Measurements from ENCODE around the gene P2RY11.
A peak's percentile ranks its signal among the peaks of the same experiment; 100 is the strongest.

P2RY11 gene

DNA sequence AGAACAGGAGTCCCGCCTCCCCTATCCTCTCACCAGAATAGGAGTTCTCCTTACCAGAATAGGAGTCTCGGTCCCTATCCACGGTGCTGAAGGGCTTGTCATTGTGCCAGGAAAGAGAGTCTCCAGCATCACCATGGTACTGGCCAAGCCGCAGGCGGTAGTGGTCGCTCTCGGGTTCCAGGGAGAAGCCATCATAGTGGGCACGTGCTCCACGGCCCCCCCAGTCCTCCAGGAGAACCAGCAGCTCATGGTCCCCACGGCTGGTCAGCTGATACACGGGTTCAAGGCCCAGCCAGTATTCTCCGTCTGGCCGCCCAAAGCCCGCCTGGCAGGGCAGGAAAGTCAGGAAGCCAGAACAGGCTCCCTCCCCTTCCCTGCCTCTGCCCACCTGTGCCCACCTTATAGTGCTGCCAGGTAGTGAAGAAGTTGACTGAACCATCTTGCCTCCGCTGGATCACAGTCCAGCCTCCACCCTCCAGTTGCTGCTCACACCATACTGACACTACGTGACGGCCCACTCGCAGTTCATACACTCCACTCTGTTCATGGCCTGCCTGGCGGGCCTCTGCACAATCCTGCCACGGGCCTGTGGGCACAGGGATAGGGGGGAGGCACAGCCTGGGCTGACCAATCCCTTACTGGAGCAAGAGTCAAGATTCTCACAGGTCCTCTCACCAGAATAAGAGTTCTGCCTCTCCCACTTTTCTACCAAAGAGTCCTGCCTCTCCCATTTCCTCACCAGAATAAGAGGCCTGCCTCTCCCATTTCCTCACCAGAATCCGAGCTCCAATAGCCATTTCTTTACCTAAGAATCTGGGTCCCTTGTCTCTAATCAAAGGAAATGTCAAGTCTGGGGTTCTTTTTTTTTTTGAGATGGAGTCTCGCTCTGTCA is 18.0 kb upstream of the P2RY11 start:
- no peak for DNase-seq (ENCODE audit: low spot score)

DNA sequence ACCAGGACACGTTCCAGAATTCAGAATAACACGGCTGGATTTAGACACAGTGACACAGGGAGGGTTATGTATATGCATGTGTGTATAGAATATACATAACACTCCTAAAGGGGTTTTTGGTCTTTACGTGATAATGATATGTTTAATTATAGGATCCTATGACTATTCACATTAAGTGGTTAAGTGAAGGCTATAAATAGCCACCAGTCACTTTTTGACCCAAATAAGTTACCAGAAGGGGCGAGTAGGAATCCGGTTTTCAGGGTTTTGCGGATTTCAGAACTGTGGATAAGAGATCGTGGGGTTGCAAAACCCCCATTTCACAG is 15.9 kb upstream of the P2RY11 start:
- DNase-seq (ENCODE audit: low spot score), result no peak

GRCh38 chr19:10095948-10096614 is 15.4 kb upstream of the P2RY11 start:
- peak; percentile 89 for DNase-seq (ENCODE audit: low spot score)

DNA sequence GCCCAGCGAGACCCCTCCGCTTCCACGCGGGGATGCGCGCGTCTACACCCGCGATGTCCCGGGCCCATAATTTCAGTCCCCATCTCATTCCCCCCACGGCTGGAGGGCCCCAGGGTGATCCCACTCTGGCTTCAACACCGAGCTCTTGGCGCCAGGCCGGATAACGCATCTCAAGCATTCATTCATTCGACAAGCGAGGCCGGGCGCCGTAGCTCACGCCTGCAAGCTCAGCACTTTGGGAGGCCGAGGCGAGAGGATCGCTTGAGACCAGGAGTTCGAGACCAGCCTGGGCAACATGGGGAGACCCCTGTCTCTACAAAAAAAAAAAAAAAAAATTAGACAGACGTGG is 14.9 kb upstream of the P2RY11 start:
- no peak for DNase-seq (ENCODE audit: low spot score)

- peak; percentile 0 for DNase-seq (ENCODE audit: low spot score)
Measured at GRCh38 chr19:10100163-10100785, 11.2 kb upstream of the P2RY11 start.

DNA sequence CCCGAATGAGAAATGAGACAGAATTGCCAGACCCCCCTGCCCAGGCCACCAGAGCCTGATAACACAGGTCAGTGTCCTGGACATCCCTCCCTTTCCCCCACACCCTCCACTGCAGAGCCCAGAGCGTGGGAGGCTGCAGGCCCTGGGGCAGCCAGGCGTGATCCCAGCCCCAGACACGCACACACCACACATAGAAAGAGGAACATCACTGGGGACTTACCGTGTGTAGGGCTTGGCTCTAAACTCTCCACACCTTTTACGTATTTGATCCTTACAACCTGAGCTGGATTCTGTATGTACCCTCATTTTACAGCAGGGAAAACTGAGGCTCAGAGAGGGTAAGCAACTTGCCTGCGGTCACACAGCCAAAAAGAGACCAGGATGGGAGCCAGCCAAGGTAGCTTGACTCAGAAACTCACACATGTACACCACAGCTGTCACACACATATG is 8.7 kb upstream of the P2RY11 start:
- DNase-seq (ENCODE audit: low spot score), result no peak

DNA sequence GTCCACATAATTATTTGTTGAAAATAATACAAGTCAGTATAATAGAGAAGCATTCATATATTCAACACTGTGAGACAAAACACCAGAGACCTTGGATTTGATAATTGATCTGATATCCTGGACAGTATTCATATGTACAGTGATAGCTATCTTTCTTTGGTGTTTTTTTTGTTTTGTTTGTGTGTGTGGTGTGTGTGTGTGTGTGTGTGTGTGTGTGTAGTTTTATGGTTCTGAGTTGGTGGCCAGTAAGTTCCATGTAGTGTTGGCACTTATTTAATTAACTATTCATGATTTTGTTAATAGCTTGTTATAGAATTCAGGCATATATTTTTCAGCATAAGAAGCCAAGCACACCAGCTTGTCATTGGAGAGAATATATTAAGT is 7.4 kb upstream of the P2RY11 start:
- DNase-seq (ENCODE audit: low spot score), result no peak

DNA sequence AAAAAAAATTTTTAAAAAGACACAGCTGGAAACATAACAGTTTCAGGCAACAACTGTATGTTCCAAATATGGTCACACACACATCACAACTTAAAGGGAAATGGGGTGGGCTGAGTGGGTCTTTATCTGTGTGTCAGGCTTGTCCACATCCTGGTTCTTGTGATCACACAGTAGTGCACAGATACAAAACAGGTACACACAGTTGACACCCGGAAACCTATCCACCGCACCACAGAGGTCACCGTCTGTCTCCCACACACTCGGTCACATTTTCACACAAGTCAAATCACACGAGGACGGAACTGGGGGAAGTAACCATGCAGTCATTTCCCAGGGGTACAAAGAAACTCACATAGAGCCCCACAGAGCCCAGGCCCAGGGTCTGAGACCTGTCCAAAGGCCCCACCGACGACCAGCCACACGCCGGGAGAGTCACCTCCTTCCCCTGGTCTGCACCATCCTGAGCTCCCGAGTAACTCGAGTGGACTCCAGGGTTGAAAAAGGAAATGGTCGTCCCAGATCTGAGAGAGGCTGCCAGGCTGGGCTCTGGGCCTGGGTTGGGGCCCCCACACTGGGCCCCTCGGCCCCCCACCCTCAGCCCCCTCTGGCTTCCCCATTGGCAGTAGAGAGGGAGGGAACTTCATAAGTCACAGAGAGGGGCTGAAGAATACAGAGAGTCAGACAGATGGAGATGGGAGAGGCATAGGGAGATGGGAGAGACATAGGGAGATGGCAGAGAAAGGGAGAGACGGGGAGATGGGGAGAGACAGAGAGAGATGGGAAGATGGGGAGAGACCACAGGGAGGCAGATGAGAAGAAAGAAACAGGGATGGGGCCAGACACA is 6.6 kb upstream of the P2RY11 start:
- DNase-seq (ENCODE audit: low spot score), result no peak

DNA sequence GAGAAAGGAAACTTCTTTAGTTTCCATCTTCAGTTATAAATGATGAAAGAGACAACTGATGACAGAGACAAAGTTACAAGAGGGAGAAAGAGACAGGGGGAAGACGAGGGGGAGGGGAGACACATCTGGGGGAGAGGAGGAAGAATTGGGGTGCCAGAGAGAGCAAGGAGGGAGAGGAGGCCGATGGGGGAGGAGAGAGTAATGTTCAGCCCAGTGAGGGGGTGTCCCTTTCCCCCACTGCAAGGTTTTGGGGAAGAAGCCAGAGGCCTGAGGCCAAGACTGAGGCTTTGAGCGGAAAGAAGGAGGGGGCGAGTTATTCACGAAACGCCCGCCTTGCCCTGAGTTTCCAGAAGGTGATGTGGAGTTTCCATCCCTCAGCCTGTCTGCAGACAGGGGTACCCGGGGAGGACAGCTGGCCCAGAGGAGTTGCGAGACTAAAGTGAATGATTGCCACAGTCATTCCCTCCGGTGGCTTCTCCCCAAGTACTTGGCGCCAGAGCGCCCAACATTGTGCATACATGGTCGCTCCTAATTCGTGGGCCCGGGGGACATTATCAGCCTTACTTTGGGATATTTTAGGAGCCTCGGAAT is 5.9 kb upstream of the P2RY11 start:
- DNase-seq (ENCODE audit: low spot score), result no peak

GRCh38 chr19:10106100-10106936 is 5.2 kb upstream of the P2RY11 start, which contains the start of gene PPAN:
Gene PPAN (plus strand): TSS chr19:10106362. CDS start chr19:10106395, 33 bp downstream.
- DNase-seq (ENCODE audit: low spot score), result peak; percentile 99

DNA sequence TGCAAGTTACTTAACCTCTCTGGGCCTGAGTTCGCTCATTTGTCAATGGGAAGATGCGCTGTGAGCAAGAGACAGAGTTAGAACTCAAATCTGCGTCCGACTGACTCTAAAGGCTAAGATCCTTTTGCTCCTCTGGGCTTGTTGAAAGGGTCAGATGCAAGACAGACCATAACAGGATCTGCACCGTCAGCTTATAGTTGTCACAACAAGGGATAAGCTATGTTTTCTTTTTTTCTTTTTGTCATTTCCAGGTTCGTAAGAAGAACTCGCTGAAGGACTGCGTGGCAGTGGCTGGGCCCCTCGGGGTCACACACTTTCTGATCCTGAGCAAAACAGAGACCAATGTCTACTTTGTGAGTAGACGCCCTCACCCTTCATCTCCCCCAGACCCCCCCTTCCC is 4.2 kb upstream of the P2RY11 start:
- no peak for DNase-seq (ENCODE audit: low spot score)

DNA sequence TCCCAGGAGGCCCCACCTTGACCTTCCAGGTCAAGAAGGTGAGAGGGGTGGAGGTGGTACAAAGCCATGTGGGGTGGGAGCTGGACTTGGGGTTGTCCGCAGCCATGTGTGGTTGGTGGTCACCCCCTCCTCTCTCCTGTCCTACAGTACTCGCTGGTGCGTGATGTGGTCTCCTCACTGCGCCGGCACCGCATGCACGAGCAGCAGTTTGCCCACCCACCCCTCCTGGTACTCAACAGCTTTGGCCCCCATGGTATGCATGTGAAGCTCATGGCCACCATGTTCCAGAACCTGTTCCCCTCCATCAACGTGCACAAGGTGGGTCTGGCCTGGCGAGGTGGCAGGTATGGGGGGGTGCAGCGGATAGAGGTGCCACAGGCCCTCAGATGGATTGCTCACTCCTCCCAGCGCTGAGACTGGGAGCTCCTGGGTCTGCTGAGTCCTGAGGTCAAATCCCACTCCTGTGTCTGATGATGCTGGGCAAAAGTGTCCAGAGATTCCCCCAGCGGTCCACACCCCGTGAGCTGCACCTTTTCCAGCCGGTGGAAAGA is 3.6 kb upstream of the P2RY11 start:
- DNase-seq (ENCODE audit: low spot score), result no peak

- DNase-seq (ENCODE audit: low spot score), result no peak
Measured at GRCh38 chr19:10109528-10109927, 2.0 kb upstream of the P2RY11 start.

- no peak for DNase-seq (ENCODE audit: low spot score)
Measured at GRCh38 chr19:10110076-10110971, 1.2 kb upstream of the P2RY11 start.

DNA sequence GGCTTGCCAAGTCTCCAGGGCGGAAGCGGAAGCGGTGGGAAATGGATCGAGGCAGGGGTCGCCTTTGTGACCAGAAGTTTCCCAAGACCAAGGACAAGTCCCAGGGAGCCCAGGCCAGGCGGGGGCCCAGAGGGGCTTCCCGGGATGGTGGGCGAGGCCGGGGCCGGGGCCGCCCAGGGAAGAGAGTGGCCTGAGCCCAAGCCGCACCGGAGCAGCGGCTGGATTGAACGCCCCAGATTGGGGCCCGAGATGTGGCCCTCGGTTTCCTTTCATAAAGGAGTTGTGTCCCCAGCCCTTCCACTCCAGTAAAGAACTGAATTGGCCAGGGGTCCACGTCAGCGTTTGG is 548 bp upstream of the P2RY11 start:
- DNase-seq (ENCODE audit: low spot score), result no peak

GRCh38 chr19:10112037-10112761 is 706 bp downstream of the P2RY11 start:
- DNase-seq (ENCODE audit: low spot score), result peak; percentile 43

DNA sequence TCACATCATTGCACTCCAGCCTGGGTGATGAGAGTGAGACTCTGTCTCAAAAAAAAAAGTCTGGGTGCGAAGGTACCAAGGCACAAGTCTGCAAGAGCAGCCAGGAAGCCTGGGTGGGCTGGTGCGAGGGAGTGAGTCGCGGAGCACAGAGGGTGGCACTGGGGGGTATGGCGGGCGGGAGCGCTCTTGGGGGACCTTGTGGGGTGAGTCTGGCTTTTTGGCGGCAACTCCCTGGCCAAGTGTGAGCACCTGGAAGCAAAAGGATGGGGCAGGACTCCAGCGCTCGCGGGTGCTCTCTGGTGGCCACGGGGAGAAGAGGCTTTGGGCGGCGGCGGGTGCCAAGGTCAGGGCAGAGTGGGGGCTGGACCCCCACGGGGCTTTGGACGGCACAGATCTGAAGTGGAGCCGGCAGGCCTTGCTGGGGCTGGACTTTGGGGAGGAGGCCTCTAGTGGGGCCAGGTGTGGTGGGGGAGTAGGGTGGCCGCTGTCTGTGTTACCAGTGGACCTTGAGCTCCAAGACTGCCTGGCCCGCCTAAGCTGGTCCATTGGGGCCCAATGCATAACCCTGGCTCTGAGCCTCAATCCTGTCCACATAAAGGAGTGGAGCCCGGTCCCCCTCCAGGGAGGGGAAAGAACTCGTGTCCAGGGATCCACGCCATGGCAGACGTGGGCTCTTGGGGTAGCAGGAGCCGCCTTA is 1.6 kb downstream of the P2RY11 start:
- DNase-seq (ENCODE audit: low spot score), result no peak

DNA sequence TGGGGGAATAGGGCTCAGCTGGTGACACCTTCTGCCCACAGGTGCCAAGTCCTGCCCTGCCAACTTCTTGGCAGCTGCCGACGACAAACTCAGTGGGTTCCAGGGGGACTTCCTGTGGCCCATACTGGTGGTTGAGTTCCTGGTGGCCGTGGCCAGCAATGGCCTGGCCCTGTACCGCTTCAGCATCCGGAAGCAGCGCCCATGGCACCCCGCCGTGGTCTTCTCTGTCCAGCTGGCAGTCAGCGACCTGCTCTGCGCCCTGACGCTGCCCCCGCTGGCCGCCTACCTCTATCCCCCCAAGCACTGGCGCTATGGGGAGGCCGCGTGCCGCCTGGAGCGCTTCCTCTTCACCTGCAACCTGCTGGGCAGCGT is 2.1 kb downstream of the P2RY11 start:
- no peak for DNase-seq (ENCODE audit: low spot score)
